GM12872 (cell line): ENCODE data around the gene CYS1.

Experiments
- CTCF ChIP-seq: IDR thresholded peaks from 3 replicates; pipeline ENCODE4 v1.5.1; 2011; ENCODE audit warnings: low read depth, mild to moderate bottlenecking, low read length, moderate library complexity; ENCODE audit not compliant: insufficient read depth

Gene CYS1

GRCh38 chr2:10035053-10035422 is 45.2 kb downstream of the CYS1 start:
- no peak for TF ChIP-seq CTCF

- TF ChIP-seq CTCF = no peak
Measured at GRCh38 chr2:10034333-10035052, 45.7 kb downstream of the CYS1 start.

GRCh38 chr2:10033251-10034006 is 46.8 kb downstream of the CYS1 start:
- no peak for TF ChIP-seq CTCF

GRCh38 chr2:10032746-10033105 is 47.5 kb downstream of the CYS1 start:
- no peak for TF ChIP-seq CTCF

- no peak for TF ChIP-seq CTCF
Measured at GRCh38 chr2:10031886-10032745, 48.1 kb downstream of the CYS1 start.

DNA sequence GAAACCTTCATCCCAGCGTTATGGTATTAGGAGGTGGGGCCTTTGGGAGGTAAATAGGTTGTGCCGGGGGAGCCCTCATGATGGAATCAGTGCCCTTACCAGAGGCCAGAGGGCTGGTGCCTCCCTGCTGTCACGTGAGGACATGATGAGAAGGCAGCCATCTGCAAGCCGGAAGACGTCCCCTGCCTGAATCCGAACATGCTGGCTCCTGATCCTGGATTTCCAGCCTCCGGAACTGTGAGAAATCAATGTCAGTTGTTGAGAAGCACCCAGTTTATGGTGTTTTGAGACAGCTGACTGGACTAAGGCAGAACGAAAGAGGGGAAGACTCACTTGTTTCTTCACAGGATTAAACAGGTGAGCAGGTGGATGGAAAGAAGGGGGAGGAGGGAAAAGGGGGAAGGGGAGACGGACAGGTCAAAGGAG is 49.9 kb downstream of the CYS1 start:
- no peak for TF ChIP-seq CTCF

GRCh38 chr2:10029875-10030223 is 50.4 kb downstream of the CYS1 start:
- TF ChIP-seq CTCF = no peak
